Peyer's patch (tissue), 4 donors: Measurements from ENCODE around the gene LECT2.

Experiments
- POLR2A ChIP-seq, 2 donors: fragments of 450-650 bp; IDR thresholded peaks; one replicate each; pipeline ENCODE4 v1.5.1; 2017; ENCODE audit warnings: antibody characterized with exemption in 2 of 2, mild to moderate bottlenecking in 2 of 2, moderate library complexity in 2 of 2
- TF ChIP-seq, protein P1 (sequence below), 6 experiments: fragments of 450-650 bp in 4 of 6; fragments of 200-600 bp in 2 of 6; sonication (generic) in 1 of 6; IDR thresholded peaks; one replicate each; pipeline ENCODE4 v1.5.1; 2017 to 2019; ENCODE audit warnings: antibody characterized with exemption in 6 of 6, mild to moderate bottlenecking in 3 of 6, moderate library complexity in 1 of 6

DNA sequence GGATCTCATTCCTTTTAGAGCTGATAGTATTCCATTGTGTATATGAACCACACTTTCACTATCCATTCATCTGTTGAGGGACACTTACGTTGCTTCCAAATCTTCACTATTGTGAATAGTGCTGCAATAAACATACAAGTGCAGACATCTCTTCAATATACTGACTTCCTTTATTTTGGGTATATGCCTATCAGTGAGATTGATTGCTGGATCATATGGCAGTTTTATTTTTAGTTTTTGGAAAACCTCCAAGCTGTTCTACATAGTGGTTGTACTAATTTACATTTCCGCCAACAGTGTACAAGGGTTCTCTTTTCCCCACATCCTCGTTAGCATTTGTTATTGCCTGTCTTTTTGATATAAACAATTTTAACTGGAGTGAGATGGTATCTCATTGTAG is 33.8 kb upstream of the LECT2 start:
- no peak for TF ChIP-seq POLR2A (IDR thresholded peaks at IDR 0.05)
- TF ChIP-seq, protein P1, sequence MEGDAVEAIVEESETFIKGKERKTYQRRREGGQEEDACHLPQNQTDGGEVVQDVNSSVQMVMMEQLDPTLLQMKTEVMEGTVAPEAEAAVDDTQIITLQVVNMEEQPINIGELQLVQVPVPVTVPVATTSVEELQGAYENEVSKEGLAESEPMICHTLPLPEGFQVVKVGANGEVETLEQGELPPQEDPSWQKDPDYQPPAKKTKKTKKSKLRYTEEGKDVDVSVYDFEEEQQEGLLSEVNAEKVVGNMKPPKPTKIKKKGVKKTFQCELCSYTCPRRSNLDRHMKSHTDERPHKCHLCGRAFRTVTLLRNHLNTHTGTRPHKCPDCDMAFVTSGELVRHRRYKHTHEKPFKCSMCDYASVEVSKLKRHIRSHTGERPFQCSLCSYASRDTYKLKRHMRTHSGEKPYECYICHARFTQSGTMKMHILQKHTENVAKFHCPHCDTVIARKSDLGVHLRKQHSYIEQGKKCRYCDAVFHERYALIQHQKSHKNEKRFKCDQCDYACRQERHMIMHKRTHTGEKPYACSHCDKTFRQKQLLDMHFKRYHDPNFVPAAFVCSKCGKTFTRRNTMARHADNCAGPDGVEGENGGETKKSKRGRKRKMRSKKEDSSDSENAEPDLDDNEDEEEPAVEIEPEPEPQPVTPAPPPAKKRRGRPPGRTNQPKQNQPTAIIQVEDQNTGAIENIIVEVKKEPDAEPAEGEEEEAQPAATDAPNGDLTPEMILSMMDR (IDR thresholded peaks at IDR 0.05): no peak
